Measurements from ENCODE around the gene PITPNC1. TPM values are rescaled to one million over a fixed set of nuclear protein-coding genes. Genes with fewer than 3 reads are reported as not detected.

The PITPNC1 gene
- total RNA-seq, 1 experiment from 2014 or later, result 37.5 TPM

DNA sequence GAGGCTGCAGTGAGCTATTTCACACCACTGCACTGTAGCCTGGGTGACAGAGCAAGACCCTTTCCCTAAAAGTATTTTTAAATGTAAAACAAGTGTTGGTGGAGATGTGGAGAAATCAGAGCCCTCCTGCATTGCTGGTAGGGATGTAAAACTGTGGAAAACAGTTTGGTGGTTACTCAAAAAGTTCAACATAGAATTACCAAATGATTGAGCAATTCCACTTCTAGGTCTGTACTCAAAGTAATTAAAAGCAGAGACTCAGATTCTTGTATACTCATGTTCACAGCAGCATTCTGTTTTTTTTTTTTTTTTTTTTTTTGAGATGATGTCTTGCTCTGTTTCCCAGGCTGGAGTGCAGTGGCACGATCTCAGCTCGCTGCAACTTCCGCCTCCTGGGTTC, 141.8 kb downstream of the PITPNC1 start:
- no CpG with 5 or more reads among the region's 3 CpGs for WGBS (ENCODE audit: extremely low coverage, insufficient read length, low lambda C conversion rate)
- no peak overlapping the region for H2AK5ac ChIP-seq (ENCODE audit: insufficient read length, low read length)

More for the DNA sequence above, 141.8 kb downstream of the PITPNC1 start:
- no peak overlapping the region for H4K8ac ChIP-seq (replicated peaks; ENCODE audit: insufficient read length, low read depth, low read length)
- no peaks in the 10 kb centered on the region for H4K20me1 ChIP-seq (ENCODE audit: control insufficient read depth, insufficient read depth, insufficient read length)
- no peak overlapping the region for H3K56ac ChIP-seq (ENCODE audit: insufficient read length, low read depth, low read length)
- H2BK120ac ChIP-seq (ENCODE audit: low read depth, low read length, poor library complexity, severe bottlenecking), result no peak overlapping the region
- Mint-ChIP-seq H3K27me3 (ENCODE audit: low read depth) (no peaks in the 10 kb centered on the region), H3K27ac (no peak overlapping the region), H3K9me3 (peaks cover 3 to 6% of the 10 kb centered on the region in 2 experiments; a peak in 4 of 5 replicates), H3K36me3 (ENCODE audit: insufficient read depth in 1 of 3, low read depth in 3 of 3) (peaks cover 0 to 10% (median 9%) of the 10 kb centered on the region in 3 experiments; a peak in 5 of 7 replicates), H3K4me1 (peaks cover 59 to 60% of the 10 kb centered on the region in 2 experiments), H3K4me3 (no peak overlapping the region)
- peak; percentile 17 for DNase-seq
- H3K4me2 ChIP-seq (ENCODE audit: insufficient read depth, insufficient read length, low read length), result no peak overlapping the region
- H3K79me1 ChIP-seq (ENCODE audit: insufficient read depth, low read depth, low read length, poor library complexity, severe bottlenecking), result no peaks in the 10 kb centered on the region
- no peak overlapping the region for H3K14ac ChIP-seq (ENCODE audit: insufficient read depth, low read length)
- H2BK20ac ChIP-seq (ENCODE audit: low read depth, low read length, poor library complexity, severe bottlenecking), result no peak overlapping the region
- H2BK15ac ChIP-seq (ENCODE audit: low read depth, low read length), result no peak overlapping the region
- peaks cover 28% of the 10 kb centered on the region for H3K4me1 ChIP-seq (ENCODE audit: insufficient read depth, low read length)
- no peak overlapping the region for H3K27ac ChIP-seq (ENCODE audit: insufficient read length, low read depth, low read length)
- no peak overlapping the region for H3K18ac ChIP-seq (ENCODE audit: insufficient read length, low read depth, low read length)
- H2AFZ ChIP-seq (ENCODE audit: low read length), result no peak overlapping the region
- H2BK12ac ChIP-seq (ENCODE audit: insufficient read length, low read depth, low read length), result no peak overlapping the region
- H4K91ac ChIP-seq (ENCODE audit: insufficient read length, low read depth, low read length), result no peak overlapping the region
- peaks cover 3% of the 10 kb centered on the region; the same call in 1 of the 2 replicates for H3K79me2 ChIP-seq (ENCODE audit: insufficient read depth, low read length)
- H3K23ac ChIP-seq (ENCODE audit: insufficient read length, low read depth, low read length), result no peak overlapping the region
- no peak overlapping the region for H4K5ac ChIP-seq (ENCODE audit: insufficient read length, low read depth, low read length)
- no peak overlapping the region for H2BK5ac ChIP-seq (ENCODE audit: insufficient read length, low read length)
- H3K23me2 ChIP-seq (ENCODE audit: insufficient read length, low read depth, low read length, poor library complexity, severe bottlenecking), result no peaks in the 10 kb centered on the region
- no peak overlapping the region for H3K4ac ChIP-seq (ENCODE audit: low read depth, low read length)
- H3K27me3 ChIP-seq (ENCODE audit: insufficient read depth, low read length), result no peaks in the 10 kb centered on the region
- no peak overlapping the region for H3K9ac ChIP-seq (ENCODE audit: extremely low read depth, insufficient read length, low read length)
- TF ChIP-seq, protein P1, sequence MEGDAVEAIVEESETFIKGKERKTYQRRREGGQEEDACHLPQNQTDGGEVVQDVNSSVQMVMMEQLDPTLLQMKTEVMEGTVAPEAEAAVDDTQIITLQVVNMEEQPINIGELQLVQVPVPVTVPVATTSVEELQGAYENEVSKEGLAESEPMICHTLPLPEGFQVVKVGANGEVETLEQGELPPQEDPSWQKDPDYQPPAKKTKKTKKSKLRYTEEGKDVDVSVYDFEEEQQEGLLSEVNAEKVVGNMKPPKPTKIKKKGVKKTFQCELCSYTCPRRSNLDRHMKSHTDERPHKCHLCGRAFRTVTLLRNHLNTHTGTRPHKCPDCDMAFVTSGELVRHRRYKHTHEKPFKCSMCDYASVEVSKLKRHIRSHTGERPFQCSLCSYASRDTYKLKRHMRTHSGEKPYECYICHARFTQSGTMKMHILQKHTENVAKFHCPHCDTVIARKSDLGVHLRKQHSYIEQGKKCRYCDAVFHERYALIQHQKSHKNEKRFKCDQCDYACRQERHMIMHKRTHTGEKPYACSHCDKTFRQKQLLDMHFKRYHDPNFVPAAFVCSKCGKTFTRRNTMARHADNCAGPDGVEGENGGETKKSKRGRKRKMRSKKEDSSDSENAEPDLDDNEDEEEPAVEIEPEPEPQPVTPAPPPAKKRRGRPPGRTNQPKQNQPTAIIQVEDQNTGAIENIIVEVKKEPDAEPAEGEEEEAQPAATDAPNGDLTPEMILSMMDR (conservative IDR thresholded peaks at IDR 0.05), result no peak
- no peaks in the 10 kb centered on the region for H3K9me3 ChIP-seq (ENCODE audit: control insufficient read depth, low read depth, low read length)
- no peak overlapping the region for H3T11ph ChIP-seq (ENCODE audit: low read length)

All from H9 (cell line).